Heart left ventricle (tissue), 13 donors: Measurements from ENCODE around the gene WTAP.

ENCODE experiments used
- CTCF ChIP-seq, 12 donors: fragments of 200-600 bp; sonication (generic) in 4 of 12; IDR thresholded peaks; one replicate each; pipeline versions ENCODE4 v1.5.0 to v1.8.0; 2018 to 2022; ENCODE audit warnings: antibody characterized with exemption in 12 of 12, mild to moderate bottlenecking in 5 of 12
- POLR2A ChIP-seq, 2 donors: fragments of 450-650 bp; IDR thresholded peaks; one replicate each; pipeline ENCODE4 v1.6.1; 2017; ENCODE audit warnings: antibody characterized with exemption in 2 of 2, mild to moderate bottlenecking in 2 of 2, moderate library complexity in 2 of 2
- donor health status: ischemic (EF 13 %, LVEDD 7.1; RV severe dilation, severe dysfunction).
- donor health status: DM: no; HTN: yes; CAD: no.
- donor health status: DM: no; HTN: no; CAD: no.
- donor health status: ischemic (EF 25% LVEDD 6.9; RV normal size, moderate dysfunction).
- donor health status: ischemic (EF 25% LVEDD 5.7; RV mildly dilated, moderate dysfunction).
- donor health status: ischemic (EF 35%, LVEDD 5.7; RV mildly dilated, moderate dysfunction).
- donor health status: nonischemic (EF 11% LVEDD 7.7; RV severe dilation, severe dysfunction).
- donor health status: DM: yes; HTN: yes; CAD: no.
- donor health status: PGD.
- donor health status: ischemic (EF 29% LVEDD 5.4; RV normal size, mild dysfunction).
- donor health status: nonischemic (EF 23%, LVEDD 6.1; RV moderate dilation, normal function).

GRCh38 chr6:159778131-159778530 is 50.8 kb downstream of the WTAP start:
- TF ChIP-seq CTCF (IDR thresholded peaks at IDR 0.05): no peak
- TF ChIP-seq POLR2A (IDR thresholded peaks at IDR 0.05): no peak
